Measurements from ENCODE around the gene GPBP1L1. TPM values are rescaled to one million over a fixed set of nuclear protein-coding genes. Genes with fewer than 3 reads are reported as not detected.

GPBP1L1 gene
- total and polyA plus RNA-seq, 2 of the 4 experiments (the other 2 are of a cell fraction) = 31.5 to 57.4 TPM

DNA sequence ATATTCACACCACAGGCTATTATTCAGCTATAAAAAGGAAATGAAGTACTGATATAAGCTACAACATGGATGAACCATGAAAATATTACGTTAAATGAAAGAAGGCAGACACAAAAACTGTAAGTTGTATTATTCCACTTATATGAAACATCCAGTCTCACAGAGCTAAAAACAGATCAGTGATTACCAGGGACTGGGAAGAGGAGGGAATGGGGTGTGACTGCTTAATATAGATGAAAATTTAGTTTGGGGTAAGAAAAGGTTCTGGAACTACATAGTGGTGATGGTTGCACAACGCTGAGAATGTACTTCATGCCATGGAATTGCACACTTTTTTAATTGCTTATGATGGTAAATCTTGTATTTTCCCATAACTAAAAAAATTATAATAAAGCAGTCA is 19.5 kb downstream of the GPBP1L1 start:
- H2BK20ac ChIP-seq (ENCODE audit: low read depth, low read length) = no peak overlapping the region
- no peak overlapping the region for H2BK5ac ChIP-seq (ENCODE audit: low read depth, low read length, poor library complexity, severe bottlenecking)
- in situ Hi-C loops (cut with MboI; ENCODE audit: low sequenced_read_pairs) (no loop called here), intact Hi-C loops (cut with micrococcal nuclease) (no loop called here), dilution Hi-C loops (cut with HindIII; ENCODE audit: low sequenced_read_pairs, unreplicated experiment) (no loop called here)
- H4K20me1 ChIP-seq (ENCODE audit: insufficient read depth, low read length) = peaks cover 80% of the 10 kb centered on the region
- no peak overlapping the region for H2AK5ac ChIP-seq (ENCODE audit: low read depth, low read length)
- H3K4me3 ChIP-seq (ENCODE audit: insufficient read depth, low read depth, low read length) = no peak overlapping the region
- WGBS, 2 experiments (ENCODE audit: extremely low coverage in 2 of 2, insufficient read length in 1 of 2) = no CpG with 5 or more reads among the region's 2 CpGs
- no peak overlapping the region for H4K5ac ChIP-seq (ENCODE audit: low read depth, low read length)
- no peaks in the 10 kb centered on the region for H3K27me3 ChIP-seq (ENCODE audit: control insufficient read depth, insufficient read depth, low read length)
- H3K36me3 ChIP-seq (ENCODE audit: control insufficient read depth, insufficient read depth, low read length) = no peaks in the 10 kb centered on the region; the same call in 1 of the 2 replicates
- no peak overlapping the region for H4K8ac ChIP-seq (ENCODE audit: low read depth in 2 of 2, low read length in 2 of 2)
- H2AK9ac ChIP-seq (replicated peaks; ENCODE audit: low read depth, low read length, poor library complexity) = no peak overlapping the region
- H3K9me3 ChIP-seq (ENCODE audit: control insufficient read depth, insufficient read depth, low read length) = no peaks in the 10 kb centered on the region
- H3K56ac ChIP-seq (ENCODE audit: extremely low read depth, insufficient read depth, low read length) = no peak overlapping the region
- H3K27ac ChIP-seq (ENCODE audit: insufficient read depth, low read length) = no peak overlapping the region
- H3K79me1 ChIP-seq (ENCODE audit: low read depth in 1 of 2, low read length in 2 of 2) = peaks cover 11 to 69% of the 10 kb centered on the region in 2 experiments
- ATAC-seq (ENCODE audit: low read depth) (no peak), DNase-seq (no peak)
- BruUV-seq (replicated peaks) = no TSS peak
- no peak overlapping the region for H4K91ac ChIP-seq (ENCODE audit: insufficient read depth, low read depth, low read length)
- no peak overlapping the region for H2BK120ac ChIP-seq (ENCODE audit: low read depth, low read length)
- H3K9me1 ChIP-seq (ENCODE audit: insufficient read depth, low read length) = peaks cover 13% of the 10 kb centered on the region
- no peak overlapping the region for H3K23ac ChIP-seq (ENCODE audit: low read depth, low read length)
- no peak overlapping the region for H3K14ac ChIP-seq (replicated peaks; ENCODE audit: low read depth, low read length)
- CTCF ChIA-PET = no interaction called here
- H3K4ac ChIP-seq (ENCODE audit: low read depth, low read length) = no peak overlapping the region
- no peak overlapping the region for H3K18ac ChIP-seq (ENCODE audit: low read depth, low read length)
- TF ChIP-seq RFX5 (IDR thresholded peaks at IDR 0.05; ENCODE audit: low read depth, low read length) = no peak
- no peak for TF ChIP-seq FOS (IDR thresholded peaks at IDR 0.05; ENCODE audit: low read depth, low read length)
- TF ChIP-seq MAZ (IDR thresholded peaks at IDR 0.05; ENCODE audit: borderline replicate concordance, low read depth, low read length) = no peak
- TF ChIP-seq POLR2A (IDR thresholded peaks at IDR 0.05; ENCODE audit: low read depth, low read length) = no peak
- TF ChIP-seq CEBPB (IDR thresholded peaks at IDR 0.05; ENCODE audit: low read depth, low read length) = no peak
- H3K9ac ChIP-seq (ENCODE audit: low read depth, low read length) = no peak overlapping the region
- no peak overlapping the region for H3K4me2 ChIP-seq (ENCODE audit: low read depth, low read length)
- H2AFZ ChIP-seq (replicated peaks; ENCODE audit: low read length, poor library complexity) = no peak overlapping the region
- POLR2A ChIA-PET (ENCODE audit: unreplicated experiment) = no interaction called here
- H2BK15ac ChIP-seq (ENCODE audit: low read depth, low read length) = no peak overlapping the region
- peaks cover 6% of the 10 kb centered on the region for H3K4me1 ChIP-seq (ENCODE audit: control insufficient read depth, insufficient read depth, low read length)
